Transverse colon (tissue), 3 donors: Measurements from ENCODE around the gene MRTO4.

ENCODE experiments used
- CTCF ChIP-seq, 5 experiments: fragments of 200-600 bp in 3 of 5; fragments of 450-650 bp in 2 of 5; sonication (generic) in 3 of 5; IDR thresholded peaks; 1 replicate in 2 of 5; 2 replicates in 3 of 5; pipeline ENCODE4 v1.5.1; 2016 to 2017; ENCODE audit warnings: antibody characterized with exemption in 5 of 5, inconsistent platforms in 3 of 5, mild to moderate bottlenecking in 2 of 5, moderate library complexity in 1 of 5
- EP300 ChIP-seq: sonication (generic); formaldehyde crosslinking; IDR thresholded peaks from one replicate; pipeline ENCODE4 v1.6.1; 2017; ENCODE audit warnings: antibody characterized with exemption, low read depth

DNA sequence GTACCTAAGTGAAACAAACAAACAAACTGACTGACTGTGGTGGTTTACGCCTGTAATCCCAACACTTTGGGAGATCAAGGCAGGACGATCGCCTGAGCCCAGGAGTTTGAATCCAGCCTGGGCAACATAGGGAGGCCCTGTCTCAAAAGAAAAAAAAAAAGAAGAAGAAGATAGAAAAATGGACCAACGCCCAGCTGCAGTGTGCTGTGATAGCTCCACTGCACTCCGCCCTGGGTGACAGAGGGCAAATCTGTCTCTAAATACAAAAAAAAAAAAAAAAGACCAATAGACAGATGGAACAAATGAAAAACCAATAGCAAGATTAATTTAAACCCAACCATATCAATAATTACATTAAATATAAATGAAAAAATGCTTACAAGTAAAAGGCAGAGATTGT is 23.0 kb downstream of the MRTO4 start:
- no peak for TF ChIP-seq CTCF (IDR thresholded peaks at IDR 0.05)
- no peak for TF ChIP-seq EP300
